OCI-LY3 (cell line): Measurements from ENCODE around the gene SPC24.

Source experiments
- H2AFZ ChIP-seq: fragments of 200-600, 300-600 bp; shearing (Covaris generic); 2 replicates; pipeline ENCODE4 v1.6.0; 2014; ENCODE audit warnings: antibody characterized with exemption, low read depth, low read length
- H3K27ac ChIP-seq: fragments of 200-600, 300-600 bp; sonication (generic); 2 replicates; pipeline ENCODE4 v1.5.1; 2014; ENCODE audit warnings: mild to moderate bottlenecking, low read length, moderate library complexity, mixed read lengths
- H3K27me3 ChIP-seq: fragments of 200-600, 300-600 bp; sonication (generic); 2 replicates; pipeline ENCODE4 v1.6.1; 2014; ENCODE audit warnings: low read depth, low read length, mixed read lengths
- H3K36me3 ChIP-seq: fragments of 200-600, 300-600 bp; sonication (generic); replicated peaks from 2 replicates; pipeline ENCODE3; 2014; ENCODE audit warnings: low read depth, low read length, mixed read lengths
- H3K4me1 ChIP-seq: fragments of 300-600, 200-600 bp; sonication (generic); 2 replicates; pipeline ENCODE4 v1.6.1; 2014; ENCODE audit warnings: low read length, mixed read lengths
- H3K4me2 ChIP-seq: fragments of 200-600, 300-600 bp; sonication (generic); 2 replicates; pipeline ENCODE4 v1.6.1; 2014; ENCODE audit warnings: low read length, mixed read lengths
- H3K4me3 ChIP-seq: fragments of 300-600, 200-600 bp; sonication (generic); 2 replicates; pipeline ENCODE4 v1.5.1; 2014; ENCODE audit warnings: antibody characterized with exemption, mild to moderate bottlenecking, low read length, moderate library complexity
- H3K79me2 ChIP-seq: fragments of 300-600, 200-600 bp; shearing (Covaris generic); 2 replicates; pipeline ENCODE4 v1.6.1; 2014; ENCODE audit warnings: mild to moderate bottlenecking, low read length, mixed read lengths
- H3K9ac ChIP-seq: fragments of 300-600, 200-600 bp; shearing (Covaris generic); 2 replicates; pipeline ENCODE4 v1.6.0; 2014; ENCODE audit warnings: mild to moderate bottlenecking, low read length, moderate library complexity
- H3K9me3 ChIP-seq: fragments of 200-600, 300-600 bp; shearing (Covaris generic); 2 replicates; pipeline ENCODE4 v1.6.1; 2014; ENCODE audit warnings: low read length, mixed read lengths; ENCODE audit not compliant: insufficient read depth
- H4K20me1 ChIP-seq: fragments of 200-600, 300-600 bp; sonication (generic); 2 replicates; pipeline ENCODE4 v1.6.1; 2016; ENCODE audit warnings: low read length, mixed read lengths; ENCODE audit not compliant: insufficient read depth
- CTCF ChIP-seq: fragments of 200-600, 300-600 bp; sonication (generic); IDR thresholded peaks from 2 replicates; pipeline ENCODE4 v1.5.1; 2014; ENCODE audit warnings: antibody characterized with exemption, low read length, low read depth
- EZH2phosphoT487 ChIP-seq: fragments of 200-600 bp; shearing (Covaris generic); IDR thresholded peaks from 2 replicates; pipeline ENCODE4 v1.6.1; 2018; ENCODE audit warnings: antibody characterized with exemption, mixed run types, low read depth

The SPC24 gene

GRCh38 chr19:11203194-11204075, 47.9 kb upstream of the SPC24 start:
- H3K79me2 ChIP-seq: no peaks in the 10 kb centered on the region
- TF ChIP-seq EZH2phosphoT487: no peak
- peak; percentile 88 for TF ChIP-seq CTCF
- H3K9ac ChIP-seq: no peak overlapping the region
- no peak overlapping the region for H3K4me3 ChIP-seq
- H4K20me1 ChIP-seq: no peaks in the 10 kb centered on the region
- H3K4me2 ChIP-seq: peak overlapping the region; percentile 51; the same call in 1 of the 2 replicates
- H3K4me1 ChIP-seq: peaks cover 53% of the 10 kb centered on the region
- H3K27ac ChIP-seq: no peak overlapping the region; the same call in 1 of the 2 replicates
- H3K27me3 ChIP-seq: no peaks in the 10 kb centered on the region
- H2AFZ ChIP-seq: no peak overlapping the region
- H3K9me3 ChIP-seq: no peaks in the 10 kb centered on the region
- H3K36me3 ChIP-seq: peaks cover 3% of the 10 kb centered on the region

GRCh38 chr19:11202488-11203193, 47.1 kb upstream of the SPC24 start:
- peak overlapping the region; percentile 10; the same call in 1 of the 2 replicates for H3K9ac ChIP-seq
- peaks cover 59% of the 10 kb centered on the region for H3K4me1 ChIP-seq
- no peaks in the 10 kb centered on the region for H3K9me3 ChIP-seq
- no peaks in the 10 kb centered on the region for H3K27me3 ChIP-seq
- H4K20me1 ChIP-seq: no peaks in the 10 kb centered on the region
- TF ChIP-seq EZH2phosphoT487 (no peak), CTCF (no peak)
- no peak overlapping the region for H2AFZ ChIP-seq
- peak overlapping the region; percentile 14; the same call in 1 of the 2 replicates for H3K4me3 ChIP-seq
- no peaks in the 10 kb centered on the region for H3K79me2 ChIP-seq
- H3K4me2 ChIP-seq: peak overlapping the region; percentile 51
- peak overlapping the region; percentile 13; the same call in 1 of the 2 replicates for H3K27ac ChIP-seq
- H3K36me3 ChIP-seq: peaks cover 3% of the 10 kb centered on the region

GRCh38 chr19:11201791-11202190, 46.2 kb upstream of the SPC24 start:
- Histone ChIP-seq H3K9ac (peak overlapping the region; percentile 10; the same call in 1 of the 2 replicates), H3K36me3 (peaks cover 3% of the 10 kb centered on the region), H2AFZ (no peak overlapping the region), H3K9me3 (no peaks in the 10 kb centered on the region), H3K4me3 (no peak overlapping the region; the same call in 1 of the 2 replicates), H3K27me3 (0 out of 2 replicates have a peak, but pooled peaks cover under 1% of the 10 kb centered on the region), H3K79me2 (no peaks in the 10 kb centered on the region), H4K20me1 (no peaks in the 10 kb centered on the region), H3K27ac (0 out of 2 replicates have a peak overlapping the region, but pooled peaks have one; percentile 1), H3K4me1 (peaks cover 61% of the 10 kb centered on the region), H3K4me2 (peak overlapping the region; percentile 51)
- TF ChIP-seq EZH2phosphoT487: no peak
- TF ChIP-seq CTCF: no peak

GRCh38 chr19:11200931-11201330, 45.3 kb upstream of the SPC24 start:
- Histone ChIP-seq H3K79me2 (no peaks in the 10 kb centered on the region), H3K36me3 (no peaks in the 10 kb centered on the region), H3K9me3 (no peaks in the 10 kb centered on the region), H3K4me1 (peaks cover 60% of the 10 kb centered on the region), H3K4me2 (no peak overlapping the region), H3K9ac (no peak overlapping the region), H3K27ac (no peak overlapping the region), H2AFZ (no peak overlapping the region), H3K4me3 (no peak overlapping the region), H4K20me1 (no peaks in the 10 kb centered on the region), H3K27me3 (peaks cover 7% of the 10 kb centered on the region)
- no peak for TF ChIP-seq EZH2phosphoT487
- TF ChIP-seq CTCF: no peak
